ENCODE data around the gene IFI6.
"Not testable (repeated sequence)": the region's sequence is repeated elsewhere in the genome, so short reads cannot be mapped to it uniquely, and the experiment has no call there.

IFI6 gene

DNA sequence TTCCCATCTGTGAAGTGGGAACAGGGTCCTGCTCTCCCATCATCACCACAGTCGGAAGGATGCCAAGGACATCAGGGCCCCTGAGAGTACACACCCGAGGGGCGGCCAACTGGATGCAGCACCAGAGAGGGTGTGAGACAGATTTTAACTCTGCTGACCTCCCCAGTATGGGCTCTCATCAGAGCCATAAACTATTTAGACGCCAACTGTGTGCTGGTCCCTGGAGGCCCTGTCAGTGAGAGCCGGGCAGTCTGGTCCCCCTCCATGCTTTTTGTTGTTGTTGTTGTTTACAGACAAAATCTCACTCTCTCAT, 38.7 kb downstream of the IFI6 start:
- Histone ChIP-seq H3K4me1 (ENCODE audit: insufficient read depth, insufficient read length) (peaks cover 43% of the 10 kb centered on the region), H3K4me3 (ENCODE audit: insufficient read length, low read depth) (no peak overlapping the region), H3K9ac (ENCODE audit: insufficient read length, low read depth) (no peak overlapping the region), H3K9me3 (ENCODE audit: insufficient read depth, low read length) (no peaks in the 10 kb centered on the region), H3K27me3 (ENCODE audit: insufficient read depth, insufficient read length) (peaks cover 29% of the 10 kb centered on the region), H3K36me3 (ENCODE audit: insufficient read depth, insufficient read length, low read length) (no peaks in the 10 kb centered on the region)
- no peak for DNase-seq (ENCODE audit: low read depth, low spot score)
- TF ChIP-seq YY1 (IDR thresholded peaks at IDR 0.05; ENCODE audit: insufficient read depth, insufficient read length) (no peak), ZNF274 (IDR thresholded peaks at IDR 0.05; ENCODE audit: low read depth, low read length) (no peak), SUZ12 (IDR thresholded peaks at IDR 0.05; ENCODE audit: extremely low read depth, insufficient read depth, insufficient read length) (no peak)

DNA sequence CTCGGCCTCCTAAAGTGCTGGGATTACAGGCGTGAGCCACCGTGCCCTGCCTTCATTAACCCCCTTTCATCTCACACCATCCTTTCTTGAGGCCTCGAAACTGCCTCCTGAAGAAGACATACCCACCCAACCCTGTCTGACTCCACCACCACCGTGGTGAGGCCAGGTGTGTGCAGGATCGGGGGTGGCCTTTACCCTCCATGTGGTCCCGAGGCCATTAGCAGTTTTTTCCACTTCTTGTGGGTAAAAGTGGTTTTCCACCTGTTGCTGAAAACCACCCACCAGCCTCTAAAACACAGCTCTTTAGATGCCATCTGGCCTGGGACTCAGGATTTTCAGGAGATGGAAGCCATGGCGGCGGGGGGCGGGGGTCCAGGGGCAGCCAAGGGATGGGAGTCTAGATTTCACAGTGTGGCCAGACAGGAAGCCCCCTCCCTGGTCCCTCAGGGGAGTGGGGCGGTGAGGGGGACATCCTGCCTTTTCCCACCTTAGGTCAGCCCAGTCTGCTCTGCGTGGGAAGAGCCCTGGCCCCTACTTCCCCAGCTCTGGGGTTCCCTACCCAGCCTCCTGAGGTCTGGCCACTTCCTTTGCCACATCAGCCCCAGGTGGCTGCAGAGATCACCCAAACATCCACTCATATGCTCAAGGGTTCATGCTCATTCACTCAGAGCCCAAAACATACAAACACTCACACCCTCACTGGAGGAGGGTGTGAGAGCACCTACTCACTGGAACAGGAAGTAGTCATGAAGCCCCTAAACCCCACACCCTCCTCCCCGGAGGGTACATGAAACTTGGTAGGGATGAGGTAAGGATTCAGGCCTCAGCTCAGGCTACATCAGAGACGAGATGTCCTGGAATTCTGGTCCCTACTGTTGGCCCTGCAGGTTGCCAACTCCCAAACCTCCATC, 39.4 kb downstream of the IFI6 start:
- no peak overlapping the region for H3K4me3 ChIP-seq (ENCODE audit: insufficient read length, low read depth)
- H3K9ac ChIP-seq (ENCODE audit: insufficient read length, low read depth): no peak overlapping the region

DNA sequence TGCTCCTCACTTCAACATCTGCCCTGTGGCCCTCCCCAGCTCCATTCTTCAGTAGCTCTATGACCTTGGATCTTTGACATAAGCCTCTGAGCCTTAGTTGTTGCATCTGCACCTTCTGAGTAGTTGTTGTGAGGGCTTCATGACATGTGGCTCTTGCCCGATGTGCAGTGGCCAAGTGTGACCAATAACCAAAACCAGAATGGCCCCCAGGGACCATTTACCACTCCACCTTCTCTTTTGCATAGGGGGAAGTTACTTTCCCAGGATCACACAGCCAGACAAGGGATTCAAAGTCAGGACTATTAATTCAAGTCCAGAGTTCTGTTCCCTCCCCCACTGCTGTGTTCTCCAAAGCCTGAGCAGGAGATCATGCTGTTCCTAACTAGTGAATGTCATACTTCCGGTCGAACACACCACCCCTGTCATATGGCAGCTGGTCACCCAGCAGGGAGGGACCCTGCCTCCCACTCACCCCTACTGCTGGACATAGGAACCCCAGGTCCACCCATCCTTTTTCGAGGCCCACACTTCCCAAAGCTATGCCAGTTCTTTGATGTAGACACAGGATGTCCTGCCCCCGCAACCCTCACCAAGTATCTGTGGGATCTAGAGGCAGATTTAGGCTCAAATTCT, 41.0 kb downstream of the IFI6 start:
- no peaks in the 10 kb centered on the region for H3K9me3 ChIP-seq (ENCODE audit: insufficient read depth, low read length)
- H3K27me3 ChIP-seq (ENCODE audit: insufficient read depth, insufficient read length): peaks cover 29% of the 10 kb centered on the region
- no peaks in the 10 kb centered on the region for H3K36me3 ChIP-seq (ENCODE audit: insufficient read depth, insufficient read length, low read length)
- DNase-seq (ENCODE audit: low read depth, low spot score): no peak
- peaks cover 40% of the 10 kb centered on the region for H3K4me1 ChIP-seq (ENCODE audit: insufficient read depth, insufficient read length)
- H3K4me3 ChIP-seq (ENCODE audit: insufficient read length, low read depth): no peak overlapping the region
- H3K9ac ChIP-seq (ENCODE audit: insufficient read length, low read depth): no peak overlapping the region
- TF ChIP-seq ZNF274 (IDR thresholded peaks at IDR 0.05; ENCODE audit: low read depth, low read length) (no peak), SUZ12 (IDR thresholded peaks at IDR 0.05; ENCODE audit: extremely low read depth, insufficient read depth, insufficient read length) (no peak), YY1 (IDR thresholded peaks at IDR 0.05; ENCODE audit: insufficient read depth, insufficient read length) (no peak)

More for the DNA sequence above, 39.4 kb downstream of the IFI6 start:
- H3K4me1 ChIP-seq (ENCODE audit: insufficient read depth, insufficient read length): peaks cover 43% of the 10 kb centered on the region
- H3K27me3 ChIP-seq (ENCODE audit: insufficient read depth, insufficient read length): peaks cover 29% of the 10 kb centered on the region
- no peak for TF ChIP-seq SUZ12 (IDR thresholded peaks at IDR 0.05; ENCODE audit: extremely low read depth, insufficient read depth, insufficient read length)
- no peaks in the 10 kb centered on the region for H3K36me3 ChIP-seq (ENCODE audit: insufficient read depth, insufficient read length, low read length)
- H3K9me3 ChIP-seq (ENCODE audit: insufficient read depth, low read length): no peaks in the 10 kb centered on the region
- no peak for DNase-seq (ENCODE audit: low read depth, low spot score)

DNA sequence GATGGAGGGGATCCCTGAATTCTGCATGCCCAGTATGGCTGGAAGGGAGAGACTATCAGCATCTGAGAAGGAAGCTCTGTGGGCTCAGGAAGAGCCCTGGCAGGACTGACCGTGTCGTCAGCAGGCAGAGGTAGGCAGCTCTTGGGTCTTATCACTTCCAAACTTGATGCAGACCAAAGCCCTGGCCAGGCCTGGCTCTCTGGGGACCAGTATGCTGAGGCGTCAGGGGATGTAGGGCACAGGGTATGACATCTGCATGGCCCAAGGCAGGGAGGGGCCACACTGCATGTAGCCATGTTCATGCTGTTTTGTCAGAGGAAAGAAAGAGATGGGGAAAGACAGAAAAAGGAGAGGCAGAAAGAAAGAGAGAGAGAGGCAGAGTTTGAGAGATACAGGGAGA, 43.3 kb downstream of the IFI6 start:
- no peak overlapping the region for H3K4me3 ChIP-seq (ENCODE audit: insufficient read length, low read depth)
- no peaks in the 10 kb centered on the region for H3K36me3 ChIP-seq (ENCODE audit: insufficient read depth, insufficient read length, low read length)
- TF ChIP-seq SUZ12 (IDR thresholded peaks at IDR 0.05; ENCODE audit: extremely low read depth, insufficient read depth, insufficient read length) (no peak), ZNF274 (IDR thresholded peaks at IDR 0.05; ENCODE audit: low read depth, low read length) (no peak), YY1 (IDR thresholded peaks at IDR 0.05; ENCODE audit: insufficient read depth, insufficient read length) (no peak)
- H3K9ac ChIP-seq (ENCODE audit: insufficient read length, low read depth): no peak overlapping the region
- no peak for DNase-seq (ENCODE audit: low read depth, low spot score)
- H3K27me3 ChIP-seq (ENCODE audit: insufficient read depth, insufficient read length): peaks cover 16% of the 10 kb centered on the region
- no peaks in the 10 kb centered on the region for H3K9me3 ChIP-seq (ENCODE audit: insufficient read depth, low read length)
- peaks cover 27% of the 10 kb centered on the region for H3K4me1 ChIP-seq (ENCODE audit: insufficient read depth, insufficient read length)

DNA sequence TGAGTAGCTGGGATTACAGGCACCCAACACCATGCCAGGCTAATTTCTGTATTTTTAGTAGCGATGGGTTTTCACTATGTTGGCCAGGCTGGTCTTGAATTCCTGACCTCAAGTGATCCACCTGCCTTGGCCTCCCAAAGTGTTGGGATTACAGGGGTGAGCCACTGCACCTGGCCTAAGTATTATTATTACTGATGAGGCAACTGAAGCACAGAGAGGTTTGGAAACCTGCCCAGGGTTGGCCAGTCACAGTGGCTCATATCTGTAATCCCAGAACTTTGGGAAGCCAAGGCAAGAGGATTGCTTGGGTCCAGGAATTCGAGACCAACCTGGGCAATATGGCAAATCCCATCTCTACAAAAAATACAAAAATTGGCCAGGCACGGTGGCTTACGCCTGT, 44.3 kb downstream of the IFI6 start:
- peaks cover 32% of the 10 kb centered on the region for H3K4me1 ChIP-seq (ENCODE audit: insufficient read depth, insufficient read length)
- H3K27me3 ChIP-seq (ENCODE audit: insufficient read depth, insufficient read length); H3K4me3 ChIP-seq (ENCODE audit: insufficient read length, low read depth); H3K9me3 ChIP-seq (ENCODE audit: insufficient read depth, low read length); H3K36me3 ChIP-seq (ENCODE audit: insufficient read depth, insufficient read length, low read length); H3K9ac ChIP-seq (ENCODE audit: insufficient read length, low read depth); DNase-seq (ENCODE audit: low read depth, low spot score): not testable (repeated sequence)

DNA sequence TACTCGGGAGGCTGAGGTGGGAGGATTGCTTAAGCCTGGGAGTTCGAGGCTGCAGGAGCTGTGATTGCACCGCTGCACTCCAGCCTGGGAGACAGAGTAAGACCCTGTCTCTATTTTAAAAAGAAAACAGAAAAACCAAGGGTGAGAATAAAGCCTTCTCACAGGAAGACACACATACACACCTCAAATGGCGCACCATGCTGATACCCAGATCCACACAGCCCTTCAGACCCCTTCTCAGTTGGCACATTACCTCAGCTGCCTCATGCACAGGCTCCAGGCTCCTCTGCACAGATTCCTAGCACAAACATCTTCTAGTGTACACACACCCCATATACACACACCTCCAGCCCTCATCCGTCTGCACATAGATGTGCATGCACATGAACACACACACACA, 44.9 kb downstream of the IFI6 start:
- H3K9me3 ChIP-seq (ENCODE audit: insufficient read depth, low read length): no peaks in the 10 kb centered on the region
- no peak for DNase-seq (ENCODE audit: low read depth, low spot score)
- H3K4me1 ChIP-seq (ENCODE audit: insufficient read depth, insufficient read length): peaks cover 32% of the 10 kb centered on the region
- no peak overlapping the region for H3K4me3 ChIP-seq (ENCODE audit: insufficient read length, low read depth)
- H3K27me3 ChIP-seq (ENCODE audit: insufficient read depth, insufficient read length): peaks cover 3% of the 10 kb centered on the region
- no peaks in the 10 kb centered on the region for H3K36me3 ChIP-seq (ENCODE audit: insufficient read depth, insufficient read length, low read length)
- H3K9ac ChIP-seq (ENCODE audit: insufficient read length, low read depth): no peak overlapping the region
- no peak for TF ChIP-seq SUZ12 (IDR thresholded peaks at IDR 0.05; ENCODE audit: extremely low read depth, insufficient read depth, insufficient read length)
- no peak for TF ChIP-seq YY1 (IDR thresholded peaks at IDR 0.05; ENCODE audit: insufficient read depth, insufficient read length)
- no peak for TF ChIP-seq ZNF274 (IDR thresholded peaks at IDR 0.05; ENCODE audit: low read depth, low read length)

DNA sequence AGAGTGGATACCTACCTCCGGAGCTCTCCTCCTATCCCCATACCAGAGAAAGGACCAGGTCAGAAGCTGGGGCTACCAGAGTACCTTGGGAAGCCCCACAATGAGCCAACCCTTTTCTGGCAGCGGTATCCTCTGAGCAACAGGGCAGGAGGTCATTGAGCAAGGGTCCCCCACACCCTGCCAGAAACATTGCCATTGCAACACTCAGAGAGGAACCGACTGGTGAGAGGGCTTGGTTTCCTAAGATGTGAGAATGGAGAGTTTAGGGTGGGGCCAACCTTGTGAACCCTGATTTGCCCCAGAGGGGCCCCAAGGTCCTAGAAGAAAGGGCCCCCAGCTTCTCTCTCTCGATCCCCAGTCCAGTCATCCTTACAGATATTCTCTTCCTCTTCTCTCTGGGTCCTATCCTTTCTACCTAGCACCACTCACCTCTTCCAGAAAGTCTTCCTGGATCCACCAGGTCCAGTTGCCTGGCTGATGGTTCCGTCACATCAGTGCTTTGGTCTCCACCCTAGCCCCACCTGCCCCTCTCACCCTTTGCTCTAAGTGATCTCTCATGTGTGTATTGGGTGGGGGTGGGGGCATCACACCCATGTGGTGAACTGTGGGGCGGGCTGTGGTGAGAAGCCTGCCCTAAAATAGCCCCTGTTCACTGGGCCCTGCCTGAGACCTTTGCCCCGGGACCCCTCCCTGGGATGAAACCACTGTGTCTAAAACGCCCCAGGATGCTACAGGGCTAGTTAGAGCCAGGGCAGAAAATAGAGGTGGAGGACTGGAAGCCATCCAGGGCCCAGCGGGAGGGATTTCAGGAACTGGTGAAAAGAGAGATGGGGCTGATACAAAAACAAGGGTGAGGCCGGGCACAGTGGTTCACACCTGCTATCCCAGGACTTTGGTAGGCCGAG, 45.7 kb downstream of the IFI6 start:
- no peaks in the 10 kb centered on the region for H3K36me3 ChIP-seq (ENCODE audit: insufficient read depth, insufficient read length, low read length)
- H3K4me3 ChIP-seq (ENCODE audit: insufficient read length, low read depth): no peak overlapping the region
- H3K27me3 ChIP-seq (ENCODE audit: insufficient read depth, insufficient read length): peaks cover 3% of the 10 kb centered on the region
- no peaks in the 10 kb centered on the region for H3K9me3 ChIP-seq (ENCODE audit: insufficient read depth, low read length)
- TF ChIP-seq YY1 (IDR thresholded peaks at IDR 0.05; ENCODE audit: insufficient read depth, insufficient read length) (no peak), ZNF274 (IDR thresholded peaks at IDR 0.05; ENCODE audit: low read depth, low read length) (no peak), SUZ12 (IDR thresholded peaks at IDR 0.05; ENCODE audit: extremely low read depth, insufficient read depth, insufficient read length) (no peak)
- H3K4me1 ChIP-seq (ENCODE audit: insufficient read depth, insufficient read length): peaks cover 32% of the 10 kb centered on the region
- DNase-seq (ENCODE audit: low read depth, low spot score): no peak
- no peak overlapping the region for H3K9ac ChIP-seq (ENCODE audit: insufficient read length, low read depth)

Measured in NT2/D1 (cell line).